Kidney (tissue), 14 donors: Measurements from ENCODE around the gene EVX2. TPM values are rescaled to one million over a fixed set of nuclear protein-coding genes. Genes with fewer than 3 reads are reported as not detected.

Experiments used
- DNase-seq, 5 donors: peaks; one replicate each; pipeline ENCODE4 v3.0.0-alpha.2; 2013 to 2020
- FAIRE-seq: peaks from 2 replicates; lab custom pipeline; 2012; peaks lifted over from hg19 to GRCh38; lab: Jason Lieb, UNC
- H3K27ac ChIP-seq, 2 donors: one replicate each; pipeline ENCODE4 v1.7.0; 2013; ENCODE audit warnings: low read depth in 2 of 2, low read length in 2 of 2, inconsistent platforms in 1 of 2
- H3K27me3 ChIP-seq: one replicate; pipeline ENCODE4 v1.7.1; 2013; ENCODE audit warnings: low read length, inconsistent platforms; ENCODE audit not compliant: control insufficient read depth, insufficient read depth
- H3K36me3 ChIP-seq, 3 donors: one replicate each; pipeline versions ENCODE4 v1.7.0 to v1.7.1; 2013; ENCODE audit warnings: low read length in 3 of 3, control low read depth in 1 of 3, inconsistent platforms in 1 of 3; ENCODE audit not compliant: insufficient read depth in 3 of 3, control insufficient read depth in 2 of 3
- H3K4me1 ChIP-seq, 3 donors: one replicate each; pipeline versions ENCODE4 v1.7.0 to v1.7.1; 2013; ENCODE audit warnings: low read length in 3 of 3, inconsistent platforms in 1 of 3, low read depth in 1 of 3; ENCODE audit not compliant: control insufficient read depth in 2 of 3, insufficient read depth in 2 of 3
- H3K4me3 ChIP-seq, 3 donors: one replicate each; pipeline versions ENCODE4 v1.7.0 to v1.8.1; 2013; ENCODE audit warnings: low read length in 3 of 3, control low read depth in 1 of 3, inconsistent platforms in 1 of 3
- H3K9ac ChIP-seq, 3 donors: one replicate each; pipeline versions ENCODE4 v1.7.0 to v1.7.1; 2013; ENCODE audit warnings: low read length in 3 of 3, control low read depth in 1 of 3, inconsistent platforms in 1 of 3
- H3K9me3 ChIP-seq, 3 donors: one replicate each; pipeline versions ENCODE4 v1.7.0 to v1.7.1; 2013; ENCODE audit warnings: low read length in 3 of 3, control low read depth in 1 of 3, inconsistent platforms in 1 of 3; ENCODE audit not compliant: control insufficient read depth in 2 of 3, insufficient read depth in 1 of 3
- intact Hi-C: fragments of 100-400 bp; cut with DNase I; formaldehyde crosslinking; loops from one replicate; pipeline ENCODE4 v1.11.1; 2022
- polyA plus RNA-seq: library from polyadenylated mRNA; stranded (reverse); fragments of 350-450 nt; fragmentation: Illumina TruSeq; extraction: RNeasy Lipid Tissue Mini Kit (QIAGEN cat#74804); gene quantifications from one replicate; pipeline ENCODE4 v1.2.3, GENCODE V29; 2014; ENCODE audit warnings: low read depth, low replicate concordance; ENCODE audit not compliant: insufficient read depth
- total RNA-seq: library from RNA; stranded (reverse); fragmentation: NEBNext Ultra II Directional; extraction: Animal tissue kit (Norgen Biotek cat#: 25700); gene quantifications from one replicate; pipeline ENCODE4 v1.2.1, GENCODE V29; 2021
- TF ChIP-seq, protein P1 (sequence below): IDR thresholded peaks from 3 replicates; pipeline ENCODE4 v1.5.1; 2012; ENCODE audit warnings: mild to moderate bottlenecking, moderate library complexity, borderline replicate concordance; ENCODE audit not compliant: insufficient read depth; ENCODE audit errors: extremely low read depth
- donor health status: control.
- donor health status: control.
- donor health status: control.
- donor health status: control.
- donor health status: control.
- donor health status: DM: yes; HTN: yes; CAD: no.
- donor health status: Normal renal cell carcinoma (clear cell type).

Gene EVX2
- total and polyA plus RNA-seq, 2 donors from 2014 or later: not detected

DNA sequence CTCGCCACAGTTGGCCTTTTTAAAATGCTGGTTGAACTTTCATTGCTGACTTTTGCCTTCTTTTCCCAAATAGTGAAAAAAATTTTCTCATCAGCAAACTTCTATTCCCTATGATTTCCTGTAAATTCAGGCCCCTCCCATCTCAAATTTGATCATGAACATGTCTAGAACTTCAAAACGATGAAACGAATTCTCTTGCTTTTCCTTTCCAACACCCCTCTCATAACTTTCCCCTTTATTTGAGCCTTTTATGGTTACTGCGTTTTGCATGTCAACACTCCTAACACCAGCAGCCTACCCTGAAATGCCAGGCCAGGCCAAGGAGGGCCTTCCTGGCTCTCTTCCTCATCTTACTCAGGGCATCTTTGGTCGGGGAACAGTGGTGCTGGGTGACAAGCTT lies 7.1 kb upstream of the EVX2 start:
- TF ChIP-seq, protein P1, sequence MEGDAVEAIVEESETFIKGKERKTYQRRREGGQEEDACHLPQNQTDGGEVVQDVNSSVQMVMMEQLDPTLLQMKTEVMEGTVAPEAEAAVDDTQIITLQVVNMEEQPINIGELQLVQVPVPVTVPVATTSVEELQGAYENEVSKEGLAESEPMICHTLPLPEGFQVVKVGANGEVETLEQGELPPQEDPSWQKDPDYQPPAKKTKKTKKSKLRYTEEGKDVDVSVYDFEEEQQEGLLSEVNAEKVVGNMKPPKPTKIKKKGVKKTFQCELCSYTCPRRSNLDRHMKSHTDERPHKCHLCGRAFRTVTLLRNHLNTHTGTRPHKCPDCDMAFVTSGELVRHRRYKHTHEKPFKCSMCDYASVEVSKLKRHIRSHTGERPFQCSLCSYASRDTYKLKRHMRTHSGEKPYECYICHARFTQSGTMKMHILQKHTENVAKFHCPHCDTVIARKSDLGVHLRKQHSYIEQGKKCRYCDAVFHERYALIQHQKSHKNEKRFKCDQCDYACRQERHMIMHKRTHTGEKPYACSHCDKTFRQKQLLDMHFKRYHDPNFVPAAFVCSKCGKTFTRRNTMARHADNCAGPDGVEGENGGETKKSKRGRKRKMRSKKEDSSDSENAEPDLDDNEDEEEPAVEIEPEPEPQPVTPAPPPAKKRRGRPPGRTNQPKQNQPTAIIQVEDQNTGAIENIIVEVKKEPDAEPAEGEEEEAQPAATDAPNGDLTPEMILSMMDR: no peak
- Histone ChIP-seq H3K27me3 (peaks cover 90% of the 10 kb centered on the region), H3K27ac (no peak overlapping the region), H3K4me1 (peaks cover 0 to 10% (median 0%) of the 10 kb centered on the region in 3 donors), H3K4me3 (no peak overlapping the region), H3K9ac (no peak overlapping the region), H3K36me3 (no peaks in the 10 kb centered on the region), H3K9me3 (no peaks in the 10 kb centered on the region)
- DNase-seq (no peak), FAIRE-seq (no peak)
- intact Hi-C loops: loop anchor here (5.0 to 10.0 kb wide), 2 partner anchors 406 to 724 kb away; no protein-coding TSS in a partner anchor

DNA sequence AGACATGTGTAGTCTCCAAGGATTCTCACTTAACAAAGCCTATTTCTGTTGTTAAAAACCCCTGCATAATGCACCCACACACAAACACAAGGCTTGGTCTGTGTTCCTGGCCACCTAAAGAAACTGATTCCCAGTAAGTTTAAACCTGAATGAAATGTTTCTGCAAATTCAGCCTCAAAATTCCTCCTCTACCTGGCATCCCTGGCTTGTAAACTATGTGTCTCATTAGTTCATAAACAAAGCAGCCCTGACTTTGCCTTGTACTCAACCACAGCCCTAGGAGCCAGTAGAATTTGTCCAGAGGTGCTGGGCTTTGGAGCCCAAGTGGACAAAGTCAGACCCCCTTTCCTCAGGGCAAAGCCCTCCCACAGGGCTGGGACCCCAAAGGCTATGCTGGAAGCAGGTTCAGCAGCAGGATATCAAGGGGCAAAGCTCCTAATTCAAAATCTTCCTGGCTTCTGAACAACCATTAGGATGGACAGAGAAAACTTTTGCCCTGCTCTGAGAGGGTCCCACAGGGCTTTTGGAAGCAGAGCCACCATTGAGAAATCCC lies 6.2 kb upstream of the EVX2 start:
- Histone ChIP-seq H3K9me3 (no peaks in the 10 kb centered on the region), H3K9ac (no peak overlapping the region), H3K27ac (no peak overlapping the region), H3K27me3 (peaks cover 90% of the 10 kb centered on the region), H3K36me3 (no peaks in the 10 kb centered on the region), H3K4me1 (peaks cover 0 to 10% (median 0%) of the 10 kb centered on the region in 3 donors), H3K4me3 (no peak overlapping the region)
- TF ChIP-seq, protein P1: no peak
- FAIRE-seq: no peak
- intact Hi-C loops: loop anchor here (5.0 to 10.0 kb wide), 2 partner anchors 405 to 723 kb away; no protein-coding TSS in a partner anchor
- no peak for DNase-seq

DNA sequence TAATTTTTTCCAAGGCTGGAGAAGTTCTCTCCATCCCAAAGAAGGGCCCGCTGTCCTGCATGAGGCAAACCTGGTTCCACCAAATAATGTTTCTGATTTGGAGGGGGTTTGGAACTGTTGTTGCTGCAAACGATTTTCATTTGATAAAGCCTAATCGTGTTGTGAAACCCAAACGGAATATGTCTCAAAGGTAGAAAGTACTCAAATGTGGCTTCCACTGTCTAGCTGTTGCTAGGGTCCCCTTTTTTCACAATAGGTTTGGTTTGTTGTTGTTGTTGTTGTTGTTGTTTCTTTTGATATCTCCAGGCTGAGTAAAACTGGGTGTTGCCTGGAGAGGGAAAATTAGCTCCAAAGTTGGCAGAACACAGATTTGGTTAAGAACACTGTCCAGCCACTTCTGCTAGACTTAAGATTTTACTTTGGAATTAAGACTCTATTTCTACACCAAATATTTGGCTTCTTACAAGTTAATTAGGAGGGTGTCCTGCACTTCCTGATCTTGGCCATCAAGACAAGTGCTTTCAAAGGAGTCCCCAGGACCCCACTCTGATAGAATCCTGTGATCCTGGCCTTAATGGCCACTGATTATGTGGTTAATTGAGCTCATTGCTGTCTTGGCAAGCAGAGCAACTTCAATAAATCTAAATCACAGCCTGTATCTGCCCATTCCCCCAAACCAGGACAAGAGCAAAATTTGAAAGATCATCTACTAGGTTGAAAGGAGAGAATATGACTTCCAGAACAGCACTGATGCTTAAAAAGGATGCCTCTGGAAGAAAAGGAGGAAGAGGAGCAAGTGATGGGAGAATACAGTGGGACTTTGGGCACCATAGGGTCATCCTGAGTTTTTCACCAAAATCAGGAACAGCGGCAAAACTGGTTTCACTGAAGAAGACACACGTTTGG lies 5.4 kb upstream of the EVX2 start:
- Histone ChIP-seq H3K4me1 (peaks cover 0 to 10% (median 0%) of the 10 kb centered on the region in 3 donors), H3K27me3 (peaks cover 90% of the 10 kb centered on the region), H3K36me3 (no peaks in the 10 kb centered on the region), H3K9me3 (no peaks in the 10 kb centered on the region), H3K27ac (no peak overlapping the region), H3K9ac (no peak overlapping the region), H3K4me3 (no peak overlapping the region)
- intact Hi-C loops: no loop called here
- FAIRE-seq (no peak), DNase-seq (peak in 2 of 5 donors; percentile 10 to 17)
- TF ChIP-seq, protein P1: no peak
